RWPE2 (cell line): Measurements from ENCODE around the gene SLC6A6.
"Not testable (repeated sequence)": the region's sequence is repeated elsewhere in the genome, so short reads cannot be mapped to it uniquely, and the experiment has no call there.

Source experiments
- ATAC-seq: fragments of 200-7000 bp; cut with Tn5 transposase; 3 replicates; pipeline ENCODE4 v1.9.1; 2021; ENCODE audit warnings: low read depth
- DNase-seq: peaks from one replicate; pipeline ENCODE4 v3.0.0-alpha.2; 2020; ENCODE audit warnings: low spot score
- H3K27ac ChIP-seq: fragments of 450-650 bp; 2 replicates; pipeline ENCODE4 v1.5.1; 2017; ENCODE audit warnings: mild to moderate bottlenecking; ENCODE audit not compliant: poor library complexity, severe bottlenecking
- H3K27me3 ChIP-seq: fragments of 250-450 bp; sonication (Bioruptor Pico); 2 replicates; pipeline ENCODE4 v1.5.1; 2021; ENCODE audit warnings: mild to moderate bottlenecking, moderate library complexity; ENCODE audit not compliant: insufficient read depth, poor library complexity, severe bottlenecking
- H3K36me3 ChIP-seq: fragments of 250-450 bp; sonication (Bioruptor Pico); 2 replicates; pipeline ENCODE4 v1.5.1; 2020; ENCODE audit warnings: low read depth, mild to moderate bottlenecking, moderate library complexity
- H3K4me1 ChIP-seq: fragments of 250-450 bp; sonication (Bioruptor Pico); 2 replicates; pipeline ENCODE4 v1.5.1; 2021; ENCODE audit warnings: mild to moderate bottlenecking, moderate library complexity; ENCODE audit not compliant: insufficient read depth, poor library complexity, severe bottlenecking
- H3K4me3 ChIP-seq: fragments of 250-450 bp; sonication (Bioruptor Pico); 2 replicates; pipeline ENCODE4 v1.5.1; 2021; ENCODE audit warnings: mild to moderate bottlenecking, moderate library complexity; ENCODE audit not compliant: severe bottlenecking
- H3K9me3 ChIP-seq: fragments of 250-450 bp; sonication (Bioruptor Pico); 2 replicates; pipeline ENCODE4 v1.5.1; 2021; ENCODE audit warnings: mild to moderate bottlenecking, moderate library complexity; ENCODE audit not compliant: severe bottlenecking
- CTCF ChIP-seq: fragments of 450-650 bp; IDR thresholded peaks from one replicate; pipeline ENCODE4 v1.5.1; 2017; ENCODE audit warnings: mild to moderate bottlenecking, moderate library complexity; ENCODE audit not compliant: poor library complexity, severe bottlenecking

Gene SLC6A6

GRCh38 chr3:14406336-14406735, 3.9 kb downstream of the SLC6A6 start:
- no peaks in the 10 kb centered on the region for H3K36me3 ChIP-seq
- H3K4me1 ChIP-seq = peaks cover 11% of the 10 kb centered on the region
- no peak overlapping the region for H3K4me3 ChIP-seq
- DNase-seq = no peak
- H3K27me3 ChIP-seq = no peaks in the 10 kb centered on the region
- TF ChIP-seq CTCF = no peak
- ATAC-seq = no peak
- H3K9me3 ChIP-seq = no peaks in the 10 kb centered on the region
- H3K27ac ChIP-seq = no peak overlapping the region

GRCh38 chr3:14406766-14407165, 4.4 kb downstream of the SLC6A6 start:
- no peaks in the 10 kb centered on the region for H3K9me3 ChIP-seq
- TF ChIP-seq CTCF = no peak
- H3K4me1 ChIP-seq = peaks cover 11% of the 10 kb centered on the region
- no peak overlapping the region for H3K4me3 ChIP-seq
- DNase-seq = no peak
- H3K36me3 ChIP-seq = no peaks in the 10 kb centered on the region
- H3K27me3 ChIP-seq = no peaks in the 10 kb centered on the region
- H3K27ac ChIP-seq = no peak overlapping the region
- no peak for ATAC-seq

- peaks cover 11% of the 10 kb centered on the region for H3K4me1 ChIP-seq
- H3K27ac ChIP-seq = no peak overlapping the region
- ATAC-seq = no peak
Measured at GRCh38 chr3:14407203-14407602, 4.8 kb downstream of the SLC6A6 start.

GRCh38 chr3:14409779-14410063, 7.3 kb downstream of the SLC6A6 start:
- H3K9me3 ChIP-seq, H3K4me3 ChIP-seq, H3K36me3 ChIP-seq, ATAC-seq, DNase-seq, H3K27me3 ChIP-seq, H3K27ac ChIP-seq: not testable (repeated sequence)
- H3K4me1 ChIP-seq = peaks cover 19% of the 10 kb centered on the region

More at GRCh38 chr3:14407203-14407602, 4.8 kb downstream of the SLC6A6 start:
- H3K27me3 ChIP-seq = no peaks in the 10 kb centered on the region
- no peak for TF ChIP-seq CTCF
- no peaks in the 10 kb centered on the region for H3K9me3 ChIP-seq
- DNase-seq = no peak
- no peaks in the 10 kb centered on the region for H3K36me3 ChIP-seq
- H3K4me3 ChIP-seq = no peak overlapping the region

GRCh38 chr3:14410106-14410502, 7.7 kb downstream of the SLC6A6 start:
- peaks cover 23% of the 10 kb centered on the region for H3K4me1 ChIP-seq
- no peak overlapping the region for H3K27ac ChIP-seq
- no peak overlapping the region for H3K4me3 ChIP-seq
- TF ChIP-seq CTCF = no peak
- H3K36me3 ChIP-seq = no peaks in the 10 kb centered on the region
- H3K27me3 ChIP-seq = no peaks in the 10 kb centered on the region
- DNase-seq (no peak), ATAC-seq (no peak)
- H3K9me3 ChIP-seq = no peaks in the 10 kb centered on the region
